OCI-M1 (cell line): ENCODE data around the gene TSTD1.
A peak's percentile ranks its signal among the peaks of the same experiment; 100 is the strongest.

ENCODE experiments used
- DNase-seq: peaks from one replicate; lab custom pipeline; 2025; lab: John Stamatoyannopoulos, UW

TSTD1 gene

GRCh38 chr1:161038523-161039153, at the start of gene TSTD1:
Gene TSTD1, minus strand, starts transcription at chr1:161038964. Its CDS starts 75 bp downstream, at chr1:161038889.
- DNase-seq = no peak

GRCh38 chr1:161086457-161086856, 47.7 kb upstream of the TSTD1 start:
- no peak for DNase-seq

- DNase-seq = no peak
Observed at GRCh38 chr1:161085165-161085564, 46.4 kb upstream of the TSTD1 start.

GRCh38 chr1:161084597-161084988, 45.8 kb upstream of the TSTD1 start:
- DNase-seq = no peak

- DNase-seq = no peak
Observed at GRCh38 chr1:161083748-161084596, 45.2 kb upstream of the TSTD1 start.

DNA sequence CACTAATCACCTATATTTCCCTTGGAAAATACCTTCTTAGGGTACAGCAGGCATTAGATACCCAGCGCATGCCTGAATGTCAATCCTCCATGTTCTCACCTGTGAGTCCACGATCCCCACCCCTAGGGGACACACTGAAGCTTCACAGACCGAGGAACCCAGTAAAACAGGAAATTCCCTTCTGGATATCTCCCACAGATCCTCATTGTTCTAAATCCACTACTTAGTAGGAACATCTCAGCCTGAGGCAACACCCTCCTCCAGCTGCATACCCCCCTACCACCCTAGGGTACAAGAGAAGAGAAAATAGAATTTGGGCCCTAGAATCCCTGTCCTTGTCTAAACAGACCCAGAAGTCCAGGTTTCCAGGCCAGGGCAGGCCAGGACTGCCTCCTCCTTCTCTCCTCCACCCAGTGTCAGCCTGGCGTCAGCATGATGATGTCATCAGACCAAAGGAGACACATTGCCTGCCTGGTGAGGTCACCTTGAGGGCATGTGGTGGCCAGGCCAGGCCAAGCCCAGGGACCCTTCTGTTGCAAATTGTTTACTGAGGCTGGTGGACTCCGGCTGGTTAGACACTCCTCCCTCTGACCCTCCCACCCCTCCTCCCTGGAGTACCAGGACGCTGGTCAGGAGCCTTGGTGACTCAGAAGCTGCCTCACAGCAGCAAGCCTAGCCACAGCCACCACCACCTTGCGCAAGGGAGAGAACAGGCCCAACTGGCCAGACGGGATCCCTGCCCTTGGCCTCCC, 44.4 kb upstream of the TSTD1 start:
- DNase-seq = peak; percentile 87

GRCh38 chr1:161082483-161082882, 43.7 kb upstream of the TSTD1 start:
- DNase-seq = no peak

DNA sequence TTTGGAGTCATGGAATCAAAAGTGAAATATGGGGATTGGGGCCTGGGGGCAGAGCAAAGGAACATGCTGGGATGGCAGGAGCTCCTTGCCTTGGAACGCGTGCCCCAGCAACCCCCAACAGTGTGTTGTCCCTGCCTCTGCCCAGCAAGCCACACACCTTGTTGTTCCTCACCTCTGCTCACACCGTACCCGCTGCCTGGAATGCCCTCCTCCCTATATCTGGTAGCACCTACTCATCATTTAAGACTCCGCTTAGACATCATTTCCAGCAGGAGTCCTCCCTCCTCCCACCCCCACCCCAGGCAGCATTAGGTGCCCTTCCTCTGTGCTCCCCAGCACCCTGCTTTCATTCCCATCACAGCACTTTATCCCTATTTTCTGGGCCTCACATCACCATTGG, 42.8 kb upstream of the TSTD1 start:
- DNase-seq = no peak

DNA sequence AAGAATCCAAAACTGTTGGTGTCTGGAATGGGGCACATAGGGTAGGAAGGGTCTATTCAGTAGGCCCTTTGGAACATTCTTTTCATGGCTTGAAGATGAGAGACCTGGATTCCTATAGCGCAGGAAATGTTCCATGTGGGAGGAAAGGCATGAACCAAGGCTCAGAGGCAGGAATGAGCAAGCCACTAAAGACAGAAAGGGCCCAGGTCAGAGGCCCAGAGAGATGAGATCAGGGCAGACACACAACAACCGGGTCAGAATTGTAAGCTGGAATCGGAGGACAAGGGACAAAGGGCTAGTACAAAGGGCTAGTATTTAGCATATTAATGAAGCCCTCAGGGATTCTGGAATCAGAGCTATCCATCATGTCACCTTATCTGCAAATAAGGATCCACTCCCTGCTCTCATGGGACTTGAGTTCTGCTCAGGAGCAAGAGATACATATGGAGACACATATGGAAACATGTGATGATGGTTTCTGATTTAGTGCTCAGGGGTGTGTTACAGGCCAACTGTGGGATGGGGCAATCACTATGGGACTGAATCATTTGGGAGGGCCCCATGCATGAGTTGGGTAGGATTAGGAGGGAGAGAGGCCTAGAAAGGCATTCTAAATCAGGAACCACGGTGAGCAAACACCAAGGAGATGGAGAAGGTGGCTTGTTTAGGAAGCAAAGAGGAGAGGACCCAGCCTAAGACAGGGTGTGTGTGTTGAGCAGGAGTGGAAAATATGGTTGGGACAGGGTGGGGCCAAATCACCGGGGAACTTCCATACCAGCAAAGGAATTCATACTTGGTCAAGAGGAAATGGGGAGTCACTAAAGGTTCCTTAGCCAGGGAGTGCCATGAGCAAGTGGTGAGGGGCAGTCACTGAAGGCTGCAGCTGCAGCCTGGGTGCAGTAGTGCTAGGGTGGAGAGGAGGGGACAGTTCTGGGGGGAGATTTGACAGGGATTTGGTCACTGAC, 42.0 kb upstream of the TSTD1 start:
- no peak for DNase-seq

DNA sequence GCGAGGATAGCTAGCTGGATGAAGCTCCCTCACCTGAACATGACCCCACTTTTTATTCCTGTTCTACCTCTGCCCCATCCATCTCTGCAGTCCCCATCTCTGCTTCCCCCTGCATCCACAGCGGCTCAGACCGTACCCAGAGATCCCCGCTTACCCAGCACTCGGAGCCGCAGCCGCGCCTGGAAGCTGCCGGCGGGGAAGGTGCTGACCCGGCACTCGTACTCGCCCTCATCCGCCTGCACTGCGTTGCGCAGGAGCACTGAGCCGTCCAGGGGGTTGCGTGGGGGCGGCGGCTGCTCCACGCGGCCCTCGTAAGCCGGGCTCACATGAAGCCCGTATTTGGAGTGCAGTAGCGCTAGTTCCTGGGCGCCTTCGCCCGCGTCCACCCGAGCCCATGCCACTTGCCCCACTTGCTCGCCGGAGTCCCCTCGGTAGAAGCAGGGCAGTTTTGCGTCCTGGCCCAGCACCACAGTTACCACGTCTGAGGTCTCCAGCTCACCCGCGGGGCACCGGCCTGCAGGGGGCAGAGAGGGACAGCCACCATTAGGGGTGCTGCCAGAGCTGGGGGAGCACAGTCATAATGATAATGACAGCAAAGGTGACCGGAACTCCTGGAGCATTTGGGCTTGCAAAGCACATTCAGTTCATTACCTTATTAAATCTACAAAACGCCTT, 40.8 kb upstream of the TSTD1 start:
- DNase-seq = no peak

DNA sequence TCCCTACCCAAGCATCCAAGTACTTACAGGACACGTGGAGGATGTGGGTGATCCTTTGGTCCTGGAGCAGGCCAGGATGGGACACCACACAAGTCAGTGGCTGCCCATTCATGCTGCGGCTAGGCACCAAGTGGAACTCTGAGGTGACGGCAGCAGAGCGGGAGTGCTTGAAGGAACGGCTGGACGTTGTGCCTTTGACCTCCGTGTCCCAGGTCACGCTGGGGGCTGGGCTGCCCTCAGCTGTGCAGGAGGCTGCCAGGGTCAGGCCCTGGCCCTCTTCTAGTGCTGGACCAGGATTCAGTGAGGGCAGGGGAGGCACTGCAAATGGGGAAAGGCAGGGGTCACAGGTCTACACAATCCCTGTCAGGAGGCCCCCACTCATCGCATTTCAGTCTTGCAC, 38.7 kb upstream of the TSTD1 start:
- no peak for DNase-seq

DNA sequence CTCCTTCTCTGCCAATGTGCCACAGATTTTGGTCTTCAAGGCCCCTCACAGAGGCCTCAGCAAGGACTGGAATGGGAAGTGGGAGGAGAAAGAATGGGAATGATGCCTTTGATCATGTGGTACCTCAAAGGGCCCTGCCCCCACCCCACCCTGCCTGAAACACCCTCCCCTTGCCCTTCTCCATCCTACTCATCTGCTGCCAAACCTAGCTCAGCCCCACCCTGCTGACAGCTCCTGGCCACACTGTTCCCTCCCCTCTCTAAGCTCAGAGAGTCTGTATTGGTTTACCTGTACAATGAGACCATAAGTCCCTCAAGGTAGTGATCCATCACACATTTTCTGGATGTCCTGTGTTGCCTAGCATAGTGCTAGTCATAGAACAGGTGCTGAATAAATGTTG, 37.6 kb upstream of the TSTD1 start:
- DNase-seq = no peak

GRCh38 chr1:161074676-161075368, 36.1 kb upstream of the TSTD1 start:
- DNase-seq = no peak

GRCh38 chr1:161073474-161074121, 34.8 kb upstream of the TSTD1 start:
- DNase-seq = no peak

- DNase-seq = no peak
Observed at GRCh38 chr1:161072751-161073449, 34.1 kb upstream of the TSTD1 start.

DNA sequence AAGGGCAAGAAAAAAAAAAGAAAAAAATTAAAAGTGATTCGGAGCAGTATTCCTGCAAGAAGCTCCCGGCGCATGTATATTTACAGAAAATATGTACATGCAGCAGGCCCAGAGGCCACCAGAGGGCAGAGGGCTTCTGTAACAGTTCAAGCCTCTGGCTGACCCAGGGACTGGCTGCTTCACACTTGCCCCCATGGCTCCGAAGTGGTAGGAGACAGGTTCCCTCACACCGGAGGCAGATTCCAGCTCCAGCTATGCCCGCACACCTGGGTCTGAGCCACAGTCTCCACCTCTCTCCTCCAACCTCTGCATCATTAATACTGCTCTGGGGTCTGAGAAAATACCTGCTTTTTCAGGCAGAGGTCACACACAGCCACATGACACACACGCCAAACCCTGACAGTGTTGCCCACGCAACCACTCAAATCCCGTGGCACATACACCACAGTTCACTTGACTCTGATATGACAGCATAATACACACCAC, 33.2 kb upstream of the TSTD1 start:
- DNase-seq = peak; percentile 84

- DNase-seq = no peak
Observed at GRCh38 chr1:161070761-161071160, 32.0 kb upstream of the TSTD1 start.

- DNase-seq = no peak
Observed at GRCh38 chr1:161069731-161070270, 31.0 kb upstream of the TSTD1 start, which contains the start of gene ARHGAP30. Gene ARHGAP30, minus strand, starts transcription at chr1:161069891. Its CDS starts 267 bp downstream, at chr1:161069624.

DNA sequence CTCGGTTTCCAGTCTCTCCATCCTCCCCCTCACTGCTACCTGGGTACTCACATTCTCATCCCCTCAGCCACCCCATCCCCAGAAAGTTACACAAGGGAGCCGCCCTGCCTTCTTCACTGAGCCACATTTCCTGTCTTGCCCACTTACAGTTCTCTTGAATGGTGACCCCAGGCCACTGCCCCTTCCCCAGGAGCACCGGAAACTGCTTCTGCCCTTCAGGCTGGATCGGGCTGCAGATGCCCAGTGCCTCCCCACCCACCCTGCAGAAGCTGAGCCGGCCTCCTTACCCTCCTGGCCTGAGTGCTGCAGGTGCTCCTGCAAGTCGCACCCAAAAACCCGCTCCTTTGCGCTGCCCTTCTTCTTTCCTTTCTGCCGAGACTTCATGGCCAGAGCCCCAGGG, 30.5 kb upstream of the TSTD1 start:
- DNase-seq = no peak
